Nephron (organoid): Measurements from ENCODE around the gene PHETA1.
"Not testable (repeated sequence)": the region's sequence is repeated elsewhere in the genome, so short reads cannot be mapped to it uniquely, and the experiment has no call there.

Experiments used
- H3K27ac Mint-ChIP-seq, 3 experiments: 2 replicates each; pipeline ENCODE4 v1.8.0; 2020; ENCODE audit warnings: mixed read lengths in 3 of 3, mild to moderate bottlenecking in 2 of 3, moderate library complexity in 1 of 3
- H3K27me3 Mint-ChIP-seq: 2 replicates; pipeline ENCODE4 v1.8.0; 2021; ENCODE audit warnings: low read depth, mild to moderate bottlenecking, moderate library complexity, mixed read lengths
- H3K36me3 Mint-ChIP-seq: 2 replicates; pipeline ENCODE4 v1.8.0; 2020; ENCODE audit warnings: low read depth, mixed read lengths
- H3K4me1 Mint-ChIP-seq: 2 replicates; pipeline ENCODE4 v1.8.0; 2020; ENCODE audit warnings: mixed read lengths
- H3K4me3 Mint-ChIP-seq, 3 experiments: 2 replicates each; pipeline ENCODE4 v1.8.0; 2020; ENCODE audit warnings: mild to moderate bottlenecking in 3 of 3, mixed read lengths in 3 of 3, moderate library complexity in 2 of 3
- H3K9me3 Mint-ChIP-seq: 2 replicates; pipeline ENCODE4 v1.8.0; 2020; ENCODE audit warnings: mixed read lengths
- CTCF ChIP-seq, 3 experiments: fragments of 200-600 bp; sonication (generic); IDR thresholded peaks; one replicate each; pipeline ENCODE4 v1.5.0; 2021; ENCODE audit warnings: antibody characterized with exemption in 3 of 3; ENCODE audit not compliant: unreplicated experiment in 3 of 3

The PHETA1 gene

GRCh38 chr12:111406474-111407376, 37.8 kb upstream of the PHETA1 start:
- Mint-ChIP-seq H3K4me1 (peaks cover 28% of the 10 kb centered on the region), H3K4me3 (peak overlapping the region; percentile 81 to 89 (median 85)), H3K9me3 (no peaks in the 10 kb centered on the region), H3K27me3 (peaks cover 21% of the 10 kb centered on the region), H3K27ac (peak overlapping the region; percentile 44 to 61 (median 59)), H3K36me3 (no peaks in the 10 kb centered on the region)
- no peak for TF ChIP-seq CTCF (IDR thresholded peaks at IDR 0.05; ENCODE audit: unreplicated experiment in 3 of 3)

GRCh38 chr12:111405859-111406473, 37.1 kb upstream of the PHETA1 start, which contains the start of gene SH2B3:
Gene SH2B3 (plus strand): TSS chr12:111405923. CDS start chr12:111418146, 12,223 bp downstream.
- TF ChIP-seq CTCF (IDR thresholded peaks at IDR 0.05; ENCODE audit: unreplicated experiment in 3 of 3), result no peak
- Mint-ChIP-seq H3K27ac (peak within 1 kb of the TSS; percentile 43 to 70 (median 59)), H3K4me3 (peak within 1 kb of the TSS; percentile 84 to 89 (median 85)), H3K36me3 (no peaks in the 10 kb centered on the region), H3K27me3 (peaks cover 21% of the 10 kb centered on the region), H3K9me3 (no peaks in the 10 kb centered on the region), H3K4me1 (peaks cover 28% of the 10 kb centered on the region)

GRCh38 chr12:111405149-111405858, 36.4 kb upstream of the PHETA1 start:
- TF ChIP-seq CTCF (IDR thresholded peaks at IDR 0.05; ENCODE audit: unreplicated experiment in 3 of 3), result peak; percentile 32 to 60 (median 39)
- Mint-ChIP-seq H3K4me1 (peaks cover 28% of the 10 kb centered on the region), H3K4me3 (peak overlapping the region; percentile 83 to 85 (median 84)), H3K27ac (no peak overlapping the region), H3K9me3 (no peaks in the 10 kb centered on the region), H3K27me3 (peaks cover 21% of the 10 kb centered on the region), H3K36me3 (no peaks in the 10 kb centered on the region)

GRCh38 chr12:111404362-111405148, 35.7 kb upstream of the PHETA1 start:
- H3K4me3 Mint-ChIP-seq, result peak overlapping the region; percentile 83 to 85 (median 84)
- H3K27ac Mint-ChIP-seq, result peak overlapping the region; percentile 43 to 70 (median 49)
- peaks cover 21% of the 10 kb centered on the region for H3K27me3 Mint-ChIP-seq
- TF ChIP-seq CTCF (IDR thresholded peaks at IDR 0.05; ENCODE audit: unreplicated experiment in 3 of 3), result no peak
- H3K36me3 Mint-ChIP-seq, result no peaks in the 10 kb centered on the region
- no peaks in the 10 kb centered on the region for H3K9me3 Mint-ChIP-seq
- H3K4me1 Mint-ChIP-seq, result peaks cover 28% of the 10 kb centered on the region

- peak in 1 of 3 experiments; percentile 4 for TF ChIP-seq CTCF (IDR thresholded peaks at IDR 0.05; ENCODE audit: unreplicated experiment in 3 of 3)
- H3K9me3 Mint-ChIP-seq, H3K36me3 Mint-ChIP-seq, H3K27ac Mint-ChIP-seq, H3K4me3 Mint-ChIP-seq: not testable (repeated sequence)
- peaks cover 21% of the 10 kb centered on the region for H3K4me1 Mint-ChIP-seq
- peaks cover 26% of the 10 kb centered on the region for H3K27me3 Mint-ChIP-seq
These were observed 33.6 kb upstream of the PHETA1 start for GRCh38 chr12:111402490-111402824.
